Measurements from ENCODE around the gene PANK4.

- no peak for TF ChIP-seq CTCF (IDR thresholded peaks at IDR 0.05; ENCODE audit: insufficient read depth, low read depth, low read length)
- TF ChIP-seq EZH2 (IDR thresholded peaks at IDR 0.05; ENCODE audit: insufficient read depth, low read length), result no peak
Observed at GRCh38 chr1:2493691-2494322, 32.6 kb downstream of the PANK4 start.
